DND-41 (cell line): Measurements from ENCODE around the gene ZNF594.

Experiments
- CTCF ChIP-seq: IDR thresholded peaks from 2 replicates; pipeline ENCODE4 v1.5.1; 2012; ENCODE audit warnings: borderline replicate concordance, low read length, moderate library complexity, mild to moderate bottlenecking; ENCODE audit not compliant: poor library complexity, severe bottlenecking; ENCODE audit errors: extremely low read depth
- EZH2 ChIP-seq: IDR thresholded peaks from 3 replicates; pipeline ENCODE4 v1.6.1; 2012; ENCODE audit warnings: borderline replicate concordance, low read depth, mild to moderate bottlenecking, moderate library complexity, low read length, inconsistent platforms; ENCODE audit not compliant: severe bottlenecking

GRCh38 chr17:5210614-5211252, 19.1 kb upstream of the ZNF594 start:
- no peak for TF ChIP-seq CTCF
- no peak for TF ChIP-seq EZH2
